GM12878 (cell line): ENCODE data around the gene CEP128. TPM values are rescaled to one million over a fixed set of nuclear protein-coding genes. Genes with fewer than 3 reads are reported as not detected.

ENCODE experiments used
- ATAC-seq: fragments of 200-7000 bp; cut with Tn5 transposase; 3 replicates; pipeline ENCODE4 v1.9.1; 2020; ENCODE audit warnings: mild to moderate bottlenecking, moderate library complexity
- BruUV-seq: library from RNA; stranded (reverse); fragments of 400-500 nt; replicated peaks from 2 replicates; lab custom pipeline; 2021; lab: Mats Ljungman, UMichigan
- CTCF ChIA-PET: fragments of 300-600 bp; sonication (Branson Sonifier 250); formaldehyde crosslinking; extraction: SDS; loops from one replicate; lab custom pipeline; 2021; ENCODE audit warnings: inconsistent platforms; lab: Yijun Ruan, JAX
- POLR2A ChIA-PET: fragments of 350-600 bp; formaldehyde crosslinking; extraction: SDS; loops from one replicate; lab custom pipeline; 2021; ENCODE audit warnings: inconsistent platforms; lab: Charles Lee
- RAD21 ChIA-PET: fragments of 300-600 bp; sonication (Branson Sonifier 250); formaldehyde crosslinking; loops from one replicate; lab custom pipeline; 2023; ENCODE audit warnings: antibody characterized with exemption; ENCODE audit not compliant: unreplicated experiment; lab: Charles Lee
- SMC1A ChIA-PET: fragments of 300-600 bp; sonication (Branson Sonifier 250); formaldehyde crosslinking; loops from one replicate; lab custom pipeline; 2023; ENCODE audit not compliant: unreplicated experiment, uncharacterized antibody; lab: Charles Lee
- DNase-seq: peaks from one replicate; pipeline ENCODE4 v3.0.0-alpha.2; 2011; ENCODE audit warnings: low read depth, low spot score
- FAIRE-seq: peaks from 3 replicates; lab custom pipeline; 2011; peaks lifted over from hg19 to GRCh38; lab: Jason Lieb, UNC
- H2AFZ ChIP-seq: 2 replicates; pipeline ENCODE4 v1.6.0; 2011; ENCODE audit warnings: low read depth, low read length, control low read depth; ENCODE audit not compliant: control insufficient read depth
- H3K27ac ChIP-seq: 2 replicates; pipeline ENCODE4 v1.5.1; 2011; ENCODE audit warnings: control low read depth; ENCODE audit not compliant: control insufficient read depth, insufficient read depth
- H3K27me3 ChIP-seq, 2 experiments: replicated peaks in 1 of 2; 2 replicates each; pipeline versions ENCODE4 v1.6.0 to v1.6.1; 2011; ENCODE audit warnings: low read length in 1 of 2; ENCODE audit not compliant: control insufficient read depth in 2 of 2, insufficient read depth in 2 of 2
- H3K36me3 ChIP-seq, 2 experiments: 2 replicates each; pipeline ENCODE4 v1.5.1; 2011; ENCODE audit warnings: low read length in 1 of 2; ENCODE audit not compliant: control insufficient read depth in 2 of 2, insufficient read depth in 2 of 2
- H3K4me1 ChIP-seq: 2 replicates; pipeline ENCODE4 v1.6.1; 2011; ENCODE audit warnings: mild to moderate bottlenecking, low read length, moderate library complexity, mixed read lengths; ENCODE audit not compliant: control insufficient read depth, insufficient read depth
- H3K4me2 ChIP-seq: 2 replicates; pipeline ENCODE4 v1.6.0; 2011; ENCODE audit warnings: control low read depth; ENCODE audit not compliant: control insufficient read depth, insufficient read depth
- H3K4me3 ChIP-seq: fragments of 200-600 bp; sonication (generic); 2 replicates; pipeline ENCODE4 v1.5.1; 2016
- H3K79me2 ChIP-seq: 2 replicates; pipeline ENCODE4 v1.6.0; 2011; ENCODE audit warnings: low read length; ENCODE audit not compliant: control insufficient read depth, insufficient read depth
- H3K9ac ChIP-seq: 2 replicates; pipeline ENCODE4 v1.8.0; 2011; ENCODE audit warnings: low read length, control low read depth, mixed read lengths; ENCODE audit not compliant: control insufficient read depth, insufficient read depth
- H3K9me3 ChIP-seq: replicated peaks from 3 replicates; pipeline ENCODE4 v1.5.1; 2011; ENCODE audit warnings: mild to moderate bottlenecking, low read length; ENCODE audit not compliant: control insufficient read depth, insufficient read depth
- H4K20me1 ChIP-seq: 2 replicates; pipeline ENCODE4 v1.6.0; 2011; ENCODE audit not compliant: control insufficient read depth, insufficient read depth
- BHLHE40 ChIP-seq, 2 experiments: fragments of 450-650 bp in 1 of 2; IDR thresholded peaks; 2 replicates each; pipeline ENCODE4 v1.6.1; 2011 to 2017; ENCODE audit warnings: low read depth in 2 of 2, borderline replicate concordance in 1 of 2, improper control_type of control experiment in 1 of 2, low read length in 1 of 2, mild to moderate bottlenecking in 1 of 2
- ESRRA ChIP-seq: IDR thresholded peaks from 2 replicates; pipeline ENCODE4 v1.6.1; 2012; ENCODE audit warnings: mild to moderate bottlenecking, low read length, improper control_type of control experiment
- JUNB ChIP-seq: IDR thresholded peaks from 2 replicates; pipeline ENCODE4 v1.6.1; 2016; ENCODE audit warnings: antibody characterized with exemption, mild to moderate bottlenecking
- KDM1A ChIP-seq: fragments of 200-600 bp; sonication (generic); IDR thresholded peaks from 2 replicates; pipeline ENCODE4 v1.6.1; 2016; ENCODE audit warnings: borderline replicate concordance
- NBN ChIP-seq: fragments of 450-650 bp; IDR thresholded peaks from 2 replicates; pipeline ENCODE4 v1.6.1; 2016
- POLR2AphosphoS2 ChIP-seq: IDR thresholded peaks from 2 replicates; pipeline ENCODE4 v1.6.1; 2011; ENCODE audit warnings: low read depth, mild to moderate bottlenecking, low read length, improper control_type of control experiment, moderate library complexity
- SIX5 ChIP-seq: IDR thresholded peaks from 2 replicates; pipeline ENCODE4 v1.6.1; 2011; ENCODE audit warnings: mild to moderate bottlenecking, low read depth, low read length, moderate library complexity; ENCODE audit not compliant: severe bottlenecking
- SMC3 ChIP-seq: IDR thresholded peaks from 2 replicates; pipeline ENCODE4 v1.6.1; 2011; ENCODE audit warnings: low read length, improper control_type of control experiment, borderline replicate concordance
- STAT3 ChIP-seq: IDR thresholded peaks from 2 replicates; pipeline ENCODE4 v1.6.1; 2011; ENCODE audit warnings: low read depth, low read length, improper control_type of control experiment
- SUPT20H ChIP-seq: IDR thresholded peaks from 2 replicates; pipeline ENCODE4 v1.6.1; 2011; ENCODE audit warnings: low read depth, mild to moderate bottlenecking, low read length, moderate library complexity, borderline replicate concordance; ENCODE audit not compliant: control insufficient read depth
- ZNF622 ChIP-seq: fragments of 450-650 bp; IDR thresholded peaks from 2 replicates; pipeline ENCODE4 v1.6.1; 2017; ENCODE audit warnings: mild to moderate bottlenecking, inconsistent platforms
- ZSCAN29 ChIP-seq: fragments of 450-650 bp; IDR thresholded peaks from 2 replicates; pipeline ENCODE4 v1.6.1; 2017; ENCODE audit warnings: mild to moderate bottlenecking, moderate library complexity
- WGBS: methylation state at CpG from one replicate; pipeline ENCODE4 v1.1.6; 2016; ENCODE audit warnings: low lambda C conversion rate; ENCODE audit not compliant: insufficient replicate concordance, insufficient coverage; ENCODE audit errors: missing lambda C conversion rate; 5-methylcytosine and 5-hydroxymethylcytosine counted together
- in situ Hi-C: fragments of 300-500 bp; cut with MboI; formaldehyde crosslinking; loops from 9 replicates; pipeline ENCODE4 v1.14.3; 2018; ENCODE audit warnings: mixed read lengths
- intact Hi-C: fragments of 100-400 bp; cut with micrococcal nuclease; formaldehyde crosslinking; loops from one replicate; pipeline ENCODE4 v1.14.2; 2022; ENCODE audit not compliant: unreplicated experiment
- polyA plus RNA-seq, 11 experiments: library from polyadenylated mRNA; depleted of rRNA in 4 of 11; unstranded in 6 of 11; stranded (reverse) in 5 of 11; fragments of >200 nt; fragmentation: Nextera tagmentation in 4 of 11; fragmentation: Illumina TruSeq in 1 of 11; extraction: Ambion mirVana in 4 of 11; extraction: Trizol in 1 of 11; gene quantifications; 1 replicate in 1 of 11; 2 replicates in 10 of 11; pipeline versions ENCODE4 v1.2.1 to v1.2.3, GENCODE V29; 2011 to 2016; ENCODE audit warnings: inconsistent platforms in 2 of 11, missing spikeins in 2 of 11, low read depth in 1 of 11
- total RNA-seq, 4 experiments: library from RNA; depleted of rRNA in 3 of 4; stranded (reverse); fragments of >200 nt in 3 of 4; fragmentation: Illumina TruSeq in 1 of 4; extraction: Trizol in 1 of 4; gene quantifications; 2 replicates each; pipeline versions ENCODE4 v1.2.1 to v1.2.3, GENCODE V29; 2013 to 2021
- TF ChIP-seq, protein P1 (sequence below): fragments of 450-650 bp; IDR thresholded peaks from 2 replicates; pipeline ENCODE4 v1.6.1; 2017; ENCODE audit warnings: mild to moderate bottlenecking, low read depth, inconsistent platforms; ENCODE audit not compliant: poor library complexity, severe bottlenecking
- TF ChIP-seq, protein P2 (sequence below): fragments of 150-350 bp; IDR thresholded peaks from 2 replicates; pipeline ENCODE4 v1.6.1; 2014; ENCODE audit warnings: mild to moderate bottlenecking, low read depth, low read length
- TF ChIP-seq, protein P3 (sequence below): fragments of 450-650 bp; IDR thresholded peaks from 2 replicates; pipeline ENCODE4 v1.6.1; 2016; ENCODE audit warnings: mild to moderate bottlenecking, moderate library complexity, borderline replicate concordance

The CEP128 gene
- total and polyA plus RNA-seq, 10 of the 15 experiments (the other 5 are each of a cell fraction or from before 2014, with no cell fraction given): 1.1 to 6.7 (median 3.4) TPM

GRCh38 chr14:80862541-80862940 is 79.0 kb downstream of the CEP128 start:
- H3K36me3 ChIP-seq: peaks cover 0 to 2% of the 10 kb centered on the region in 2 experiments; a peak in 1 of 4 replicates
- ChIA-PET RAD21 (interaction anchor here (0.8 to 2.0 kb wide), 2 partner anchors 94 to 125 kb away, joined by 3 to 6 read pairs; no protein-coding TSS in a partner anchor), CTCF (interaction anchor here (0.9 to 3.6 kb wide), 9 partner anchors 12 to 1904 kb away, joined by 3 to 23 read pairs (median 6); no protein-coding TSS in a partner anchor), POLR2A (no interaction called here), SMC1A (interaction anchor here (0.9 to 2.5 kb wide), 5 partner anchors 46 to 807 kb away, joined by 3 to 9 read pairs (median 4); no protein-coding TSS in a partner anchor)
- no peaks in the 10 kb centered on the region for H3K27me3 ChIP-seq
- H3K4me1 ChIP-seq: no peaks in the 10 kb centered on the region
- no peak overlapping the region for H3K27ac ChIP-seq
- DNase-seq: no peak
- H2AFZ ChIP-seq: no peak overlapping the region
- H3K79me2 ChIP-seq: no peaks in the 10 kb centered on the region
- BruUV-seq: no TSS peak
- TF ChIP-seq KDM1A (no peak), ZSCAN29 (no peak), JUNB (no peak), ESRRA (no peak), STAT3 (no peak), SMC3 (no peak), NBN (no peak), BHLHE40 (IDR thresholded peaks at IDR 0.05; ENCODE audit: borderline replicate concordance in 1 of 2, low read depth in 2 of 2, low read length in 1 of 2) (no peak), POLR2AphosphoS2 (no peak), ZNF622 (no peak), SIX5 (no peak), SUPT20H (no peak)
- TF ChIP-seq, protein P1, sequence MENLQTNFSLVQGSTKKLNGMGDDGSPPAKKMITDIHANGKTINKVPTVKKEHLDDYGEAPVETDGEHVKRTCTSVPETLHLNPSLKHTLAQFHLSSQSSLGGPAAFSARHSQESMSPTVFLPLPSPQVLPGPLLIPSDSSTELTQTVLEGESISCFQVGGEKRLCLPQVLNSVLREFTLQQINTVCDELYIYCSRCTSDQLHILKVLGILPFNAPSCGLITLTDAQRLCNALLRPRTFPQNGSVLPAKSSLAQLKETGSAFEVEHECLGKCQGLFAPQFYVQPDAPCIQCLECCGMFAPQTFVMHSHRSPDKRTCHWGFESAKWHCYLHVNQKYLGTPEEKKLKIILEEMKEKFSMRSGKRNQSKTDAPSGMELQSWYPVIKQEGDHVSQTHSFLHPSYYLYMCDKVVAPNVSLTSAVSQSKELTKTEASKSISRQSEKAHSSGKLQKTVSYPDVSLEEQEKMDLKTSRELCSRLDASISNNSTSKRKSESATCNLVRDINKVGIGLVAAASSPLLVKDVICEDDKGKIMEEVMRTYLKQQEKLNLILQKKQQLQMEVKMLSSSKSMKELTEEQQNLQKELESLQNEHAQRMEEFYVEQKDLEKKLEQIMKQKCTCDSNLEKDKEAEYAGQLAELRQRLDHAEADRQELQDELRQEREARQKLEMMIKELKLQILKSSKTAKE: no peak
- TF ChIP-seq, protein P2, sequence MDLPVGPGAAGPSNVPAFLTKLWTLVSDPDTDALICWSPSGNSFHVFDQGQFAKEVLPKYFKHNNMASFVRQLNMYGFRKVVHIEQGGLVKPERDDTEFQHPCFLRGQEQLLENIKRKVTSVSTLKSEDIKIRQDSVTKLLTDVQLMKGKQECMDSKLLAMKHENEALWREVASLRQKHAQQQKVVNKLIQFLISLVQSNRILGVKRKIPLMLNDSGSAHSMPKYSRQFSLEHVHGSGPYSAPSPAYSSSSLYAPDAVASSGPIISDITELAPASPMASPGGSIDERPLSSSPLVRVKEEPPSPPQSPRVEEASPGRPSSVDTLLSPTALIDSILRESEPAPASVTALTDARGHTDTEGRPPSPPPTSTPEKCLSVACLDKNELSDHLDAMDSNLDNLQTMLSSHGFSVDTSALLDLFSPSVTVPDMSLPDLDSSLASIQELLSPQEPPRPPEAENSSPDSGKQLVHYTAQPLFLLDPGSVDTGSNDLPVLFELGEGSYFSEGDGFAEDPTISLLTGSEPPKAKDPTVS: no peak
- TF ChIP-seq, protein P3, sequence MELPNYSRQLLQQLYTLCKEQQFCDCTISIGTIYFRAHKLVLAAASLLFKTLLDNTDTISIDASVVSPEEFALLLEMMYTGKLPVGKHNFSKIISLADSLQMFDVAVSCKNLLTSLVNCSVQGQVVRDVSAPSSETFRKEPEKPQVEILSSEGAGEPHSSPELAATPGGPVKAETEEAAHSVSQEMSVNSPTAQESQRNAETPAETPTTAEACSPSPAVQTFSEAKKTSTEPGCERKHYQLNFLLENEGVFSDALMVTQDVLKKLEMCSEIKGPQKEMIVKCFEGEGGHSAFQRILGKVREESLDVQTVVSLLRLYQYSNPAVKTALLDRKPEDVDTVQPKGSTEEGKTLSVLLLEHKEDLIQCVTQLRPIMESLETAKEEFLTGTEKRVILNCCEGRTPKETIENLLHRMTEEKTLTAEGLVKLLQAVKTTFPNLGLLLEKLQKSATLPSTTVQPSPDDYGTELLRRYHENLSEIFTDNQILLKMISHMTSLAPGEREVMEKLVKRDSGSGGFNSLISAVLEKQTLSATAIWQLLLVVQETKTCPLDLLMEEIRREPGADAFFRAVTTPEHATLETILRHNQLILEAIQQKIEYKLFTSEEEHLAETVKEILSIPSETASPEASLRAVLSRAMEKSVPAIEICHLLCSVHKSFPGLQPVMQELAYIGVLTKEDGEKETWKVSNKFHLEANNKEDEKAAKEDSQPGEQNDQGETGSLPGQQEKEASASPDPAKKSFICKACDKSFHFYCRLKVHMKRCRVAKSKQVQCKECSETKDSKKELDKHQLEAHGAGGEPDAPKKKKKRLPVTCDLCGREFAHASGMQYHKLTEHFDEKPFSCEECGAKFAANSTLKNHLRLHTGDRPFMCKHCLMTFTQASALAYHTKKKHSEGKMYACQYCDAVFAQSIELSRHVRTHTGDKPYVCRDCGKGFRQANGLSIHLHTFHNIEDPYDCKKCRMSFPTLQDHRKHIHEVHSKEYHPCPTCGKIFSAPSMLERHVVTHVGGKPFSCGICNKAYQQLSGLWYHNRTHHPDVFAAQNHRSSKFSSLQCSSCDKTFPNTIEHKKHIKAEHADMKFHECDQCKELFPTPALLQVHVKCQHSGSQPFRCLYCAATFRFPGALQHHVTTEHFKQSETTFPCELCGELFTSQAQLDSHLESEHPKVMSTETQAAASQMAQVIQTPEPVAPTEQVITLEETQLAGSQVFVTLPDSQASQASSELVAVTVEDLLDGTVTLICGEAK: no peak
- in situ Hi-C loops: no loop called here
- no peak for FAIRE-seq
- over 99% methylated on average over 5 of the region's 5 CpGs for WGBS
- intact Hi-C loops: no loop called here
- H3K4me2 ChIP-seq: no peak overlapping the region
- no peak for ATAC-seq
- H4K20me1 ChIP-seq: no peaks in the 10 kb centered on the region
- H3K4me3 ChIP-seq: no peak overlapping the region
- H3K9me3 ChIP-seq: no peaks in the 10 kb centered on the region; the same call in 2 of the 3 replicates
- H3K9ac ChIP-seq: no peak overlapping the region
